LNCAP (cell line): ENCODE data around the gene GRK6.

Experiments used
- CTCF ChIP-seq: fragments of 450-650 bp; IDR thresholded peaks from 2 replicates; pipeline ENCODE4 v1.5.1; 2017; ENCODE audit warnings: mild to moderate bottlenecking

GRK6 gene

GRCh38 chr5:177435847-177436536 lies 9.5 kb downstream of the GRK6 start:
- TF ChIP-seq CTCF, result no peak

GRCh38 chr5:177437623-177438022 lies 11.1 kb downstream of the GRK6 start:
- no peak for TF ChIP-seq CTCF

- TF ChIP-seq CTCF, result no peak
These were observed 12.0 kb downstream of the GRK6 start for GRCh38 chr5:177438468-177438867.

GRCh38 chr5:177439518-177440053 lies 13.1 kb downstream of the GRK6 start:
- no peak for TF ChIP-seq CTCF

DNA sequence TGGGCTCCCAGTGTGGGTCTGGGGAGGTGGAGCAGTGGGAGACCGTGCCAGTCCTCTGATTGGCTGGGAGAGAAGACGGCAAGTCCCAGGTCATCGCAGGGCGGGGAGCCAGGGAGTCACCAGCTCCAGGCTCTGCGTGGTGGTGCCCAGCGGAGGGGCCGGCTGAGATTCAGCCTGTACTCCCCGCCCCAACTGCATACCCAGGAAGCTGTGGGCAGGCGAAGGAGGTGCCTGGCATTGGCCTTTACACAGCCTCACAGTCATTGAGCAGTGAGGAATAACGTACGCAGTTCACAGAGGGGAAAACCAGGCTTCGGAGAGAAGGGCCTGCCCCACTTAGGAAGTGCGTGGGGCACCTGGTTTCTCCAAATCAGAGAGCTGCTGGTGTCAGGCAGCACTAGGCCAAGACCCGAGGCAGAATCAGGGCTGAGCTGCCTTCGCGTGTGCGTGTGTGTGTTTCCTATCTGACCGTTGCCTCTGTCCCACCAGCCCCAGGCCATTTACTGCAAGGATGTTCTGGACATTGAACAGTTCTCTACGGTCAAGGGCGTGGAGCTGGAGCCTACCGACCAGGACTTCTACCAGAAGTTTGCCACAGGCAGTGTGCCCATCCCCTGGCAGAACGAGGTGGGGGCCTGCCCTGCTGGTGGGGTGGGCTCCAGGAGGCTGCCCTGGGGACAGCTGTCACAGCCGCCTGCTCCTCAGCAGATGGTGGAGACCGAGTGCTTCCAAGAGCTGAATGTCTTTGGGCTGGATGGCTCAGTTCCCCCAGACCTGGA lies 13.9 kb downstream of the GRK6 start:
- TF ChIP-seq CTCF, result no peak

DNA sequence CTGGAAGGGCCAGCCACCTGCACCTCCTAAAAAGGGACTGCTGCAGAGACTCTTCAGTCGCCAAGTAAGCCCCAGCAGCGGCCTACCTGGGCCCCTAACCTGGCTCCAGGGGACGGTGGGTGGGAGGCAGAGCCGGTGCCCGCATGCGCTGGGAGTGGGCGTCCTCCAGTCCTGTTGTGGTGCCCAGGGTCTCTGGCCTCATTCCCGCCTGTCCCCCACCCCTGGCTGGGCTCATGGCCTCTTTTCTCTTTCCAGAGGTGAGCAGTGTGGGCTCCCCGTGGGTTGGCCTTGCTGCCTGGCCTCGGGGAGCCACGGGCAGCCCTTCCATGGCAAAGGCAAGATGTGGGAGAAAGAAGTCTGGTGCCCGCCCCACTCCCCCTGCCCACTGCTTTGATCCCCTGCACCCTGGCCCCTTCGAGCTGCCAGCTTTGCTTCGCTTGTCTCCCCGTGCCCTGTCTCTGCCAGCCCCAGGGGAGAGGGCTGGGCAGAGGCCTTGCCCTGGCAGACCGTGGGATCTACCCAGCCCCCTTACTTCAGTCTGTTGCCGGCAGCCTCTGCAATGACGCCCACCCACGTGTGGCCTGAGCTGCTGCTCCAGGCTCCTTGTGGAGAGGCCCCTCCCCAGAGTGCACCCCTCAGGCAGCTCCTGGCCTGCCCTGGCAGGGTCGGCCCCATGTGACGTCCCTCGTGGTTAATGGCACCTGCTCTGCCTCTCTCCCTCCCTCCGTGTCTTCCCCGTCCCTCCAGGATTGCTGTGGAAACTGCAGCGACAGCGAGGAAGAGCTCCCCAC lies 14.7 kb downstream of the GRK6 start:
- TF ChIP-seq CTCF, result no peak

DNA sequence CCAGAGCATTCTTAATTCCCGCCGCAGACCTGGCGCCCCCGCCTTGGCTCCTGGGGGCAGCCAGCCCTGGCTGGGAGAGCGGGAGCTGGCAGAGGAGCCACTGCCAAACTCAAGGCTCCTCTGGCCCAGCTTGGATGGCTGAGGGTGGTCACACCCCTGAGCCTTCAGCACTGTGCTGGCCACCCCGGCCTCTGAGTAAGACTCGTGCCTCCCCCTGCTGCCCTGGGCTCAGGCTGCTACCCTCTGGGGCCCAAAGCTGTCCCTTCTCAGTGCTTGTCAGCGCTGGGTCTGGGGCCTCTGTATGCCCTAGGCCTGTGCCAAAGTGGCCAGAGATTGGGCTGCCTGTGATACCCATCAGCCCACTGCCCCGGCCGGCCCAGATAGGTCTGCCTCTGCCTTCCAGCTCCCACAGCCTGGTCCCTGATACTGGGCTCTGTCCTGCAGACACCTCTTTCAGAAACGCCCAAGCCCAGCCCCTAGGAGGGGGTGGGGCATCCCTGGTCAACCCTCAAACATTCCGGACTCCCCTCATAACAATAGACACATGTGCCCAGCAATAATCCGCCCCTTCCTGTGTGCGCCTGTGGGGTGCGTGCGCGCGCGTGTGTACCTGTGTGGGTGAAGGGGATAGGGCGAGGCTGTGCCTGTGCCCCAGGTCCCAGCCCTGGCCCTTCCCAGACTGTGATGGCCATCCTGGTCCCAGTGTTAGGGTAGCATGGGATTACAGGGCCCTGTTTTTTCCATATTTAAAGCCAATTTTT lies 15.8 kb downstream of the GRK6 start:
- TF ChIP-seq CTCF, result no peak
